Type B pancreatic cell (in vitro differentiated cells): ENCODE data around the gene FAAP100. TPM values are rescaled to one million over a fixed set of nuclear protein-coding genes. Genes with fewer than 3 reads are reported as not detected.

Source experiments
- DNase-seq: peaks from one replicate; pipeline ENCODE4 v3.0.0; 2021; ENCODE audit warnings: mixed read lengths; ENCODE audit not compliant: unreplicated experiment; ENCODE audit errors: extremely low spot score
- H3K27ac Mint-ChIP-seq: 2 replicates; pipeline ENCODE4 v1.8.0; 2021; ENCODE audit warnings: mild to moderate bottlenecking, mixed read lengths
- H3K27me3 Mint-ChIP-seq: 2 replicates; pipeline ENCODE4 v1.8.0; 2021; ENCODE audit warnings: mixed read lengths
- H3K36me3 Mint-ChIP-seq: 2 replicates; pipeline ENCODE4 v1.8.0; 2021; ENCODE audit warnings: mixed read lengths
- H3K4me1 Mint-ChIP-seq: one replicate; pipeline ENCODE4 v1.8.0; 2021; ENCODE audit warnings: mixed read lengths; ENCODE audit not compliant: unreplicated experiment
- H3K4me3 Mint-ChIP-seq: 2 replicates; pipeline ENCODE4 v1.8.0; 2021; ENCODE audit warnings: mild to moderate bottlenecking, mixed read lengths
- H3K9me3 Mint-ChIP-seq: 2 replicates; pipeline ENCODE4 v1.8.0; 2021; ENCODE audit warnings: mixed read lengths
- long read RNA-seq: library from polyadenylated mRNA; unstranded; transcript quantifications from one replicate; pipeline ENCODE4 v2.0.0, GENCODE V29; 2020
- total RNA-seq: library from RNA; stranded (reverse); gene quantifications from 2 replicates; pipeline ENCODE4 v1.2.1, GENCODE V29; 2021; ENCODE audit warnings: low replicate concordance
- TF ChIP-seq, protein P1 (sequence below): fragments of 200-600 bp; sonication (generic); conservative IDR thresholded peaks from 2 replicates; pipeline ENCODE4 v1.5.0; 2021; ENCODE audit warnings: antibody characterized with exemption, mild to moderate bottlenecking

The FAAP100 gene
- total RNA-seq, result 33.5 and 44.7 TPM in 2 replicates
- long read RNA-seq, transcript FAAP100-202 (5 exons, 2,996 nt), result major isoform, 6 of 10 reads
- long read RNA-seq, partial matches to known transcripts, result 2 of 10 reads
- long read RNA-seq, other reads (novel, unspliced or antisense), result 1 of 10 reads

- Mint-ChIP-seq H3K27ac (peak within 1 kb of the TSS; percentile 76), H3K4me3 (peak within 1 kb of the TSS; percentile 90), H3K4me1 (peaks cover 28% of the 10 kb centered on the region), H3K9me3 (no peaks in the 10 kb centered on the region), H3K27me3 (no peaks in the 10 kb centered on the region), H3K36me3 (peaks cover 12% of the 10 kb centered on the region)
- TF ChIP-seq, protein P1, sequence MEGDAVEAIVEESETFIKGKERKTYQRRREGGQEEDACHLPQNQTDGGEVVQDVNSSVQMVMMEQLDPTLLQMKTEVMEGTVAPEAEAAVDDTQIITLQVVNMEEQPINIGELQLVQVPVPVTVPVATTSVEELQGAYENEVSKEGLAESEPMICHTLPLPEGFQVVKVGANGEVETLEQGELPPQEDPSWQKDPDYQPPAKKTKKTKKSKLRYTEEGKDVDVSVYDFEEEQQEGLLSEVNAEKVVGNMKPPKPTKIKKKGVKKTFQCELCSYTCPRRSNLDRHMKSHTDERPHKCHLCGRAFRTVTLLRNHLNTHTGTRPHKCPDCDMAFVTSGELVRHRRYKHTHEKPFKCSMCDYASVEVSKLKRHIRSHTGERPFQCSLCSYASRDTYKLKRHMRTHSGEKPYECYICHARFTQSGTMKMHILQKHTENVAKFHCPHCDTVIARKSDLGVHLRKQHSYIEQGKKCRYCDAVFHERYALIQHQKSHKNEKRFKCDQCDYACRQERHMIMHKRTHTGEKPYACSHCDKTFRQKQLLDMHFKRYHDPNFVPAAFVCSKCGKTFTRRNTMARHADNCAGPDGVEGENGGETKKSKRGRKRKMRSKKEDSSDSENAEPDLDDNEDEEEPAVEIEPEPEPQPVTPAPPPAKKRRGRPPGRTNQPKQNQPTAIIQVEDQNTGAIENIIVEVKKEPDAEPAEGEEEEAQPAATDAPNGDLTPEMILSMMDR, result no peak
- peak; percentile 86 for DNase-seq
Observed at GRCh38 chr17:81552244-81553017, at the start of gene FAAP100. TSS of gene FAAP100 (minus strand) at chr17:81552353. CDS start at chr17:81552330, 23 bp downstream.

DNA sequence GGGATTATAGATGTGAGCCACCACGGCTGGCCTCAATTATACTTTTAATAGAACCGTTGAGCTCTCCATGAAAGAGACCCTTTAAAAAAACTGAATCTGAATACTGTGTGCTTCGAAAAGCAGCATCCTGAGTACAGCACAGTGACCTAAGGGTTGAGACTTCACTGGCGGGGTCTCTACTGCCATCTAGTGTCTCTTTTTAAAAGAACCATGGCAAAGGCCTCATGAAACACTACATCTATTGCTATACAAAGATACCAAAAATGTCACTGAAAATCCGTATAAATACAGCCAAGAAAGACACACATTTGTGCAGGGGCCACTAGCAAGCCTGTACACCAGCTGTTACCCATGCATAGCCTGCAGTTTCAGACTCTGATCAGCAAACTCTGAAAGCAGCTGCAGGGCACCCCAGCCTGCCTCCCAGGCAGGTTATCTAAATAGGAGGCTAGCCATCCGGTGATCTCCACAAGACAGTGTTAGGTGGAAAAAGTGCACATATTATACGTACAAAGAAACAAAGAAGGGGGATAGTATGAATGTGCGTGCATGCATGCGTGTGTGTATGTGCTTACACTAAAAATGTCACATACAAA is 49.5 kb upstream of the FAAP100 start:
- Mint-ChIP-seq H3K9me3 (no peaks in the 10 kb centered on the region), H3K4me3 (no peak overlapping the region), H3K36me3 (peaks cover 13% of the 10 kb centered on the region), H3K27me3 (no peaks in the 10 kb centered on the region), H3K27ac (peak overlapping the region; percentile 30), H3K4me1 (peaks cover 4% of the 10 kb centered on the region)
- DNase-seq, result no peak
- TF ChIP-seq, protein P1, result peak; percentile 88

- Mint-ChIP-seq H3K27me3 (no peaks in the 10 kb centered on the region), H3K4me3 (no peak overlapping the region), H3K36me3 (peaks cover 13% of the 10 kb centered on the region), H3K4me1 (peaks cover 4% of the 10 kb centered on the region), H3K27ac (peak overlapping the region; percentile 3), H3K9me3 (no peaks in the 10 kb centered on the region)
- DNase-seq, result no peak
- TF ChIP-seq, protein P1, result no peak
Observed at GRCh38 chr17:81599719-81600486, 47.8 kb upstream of the FAAP100 start.

DNA sequence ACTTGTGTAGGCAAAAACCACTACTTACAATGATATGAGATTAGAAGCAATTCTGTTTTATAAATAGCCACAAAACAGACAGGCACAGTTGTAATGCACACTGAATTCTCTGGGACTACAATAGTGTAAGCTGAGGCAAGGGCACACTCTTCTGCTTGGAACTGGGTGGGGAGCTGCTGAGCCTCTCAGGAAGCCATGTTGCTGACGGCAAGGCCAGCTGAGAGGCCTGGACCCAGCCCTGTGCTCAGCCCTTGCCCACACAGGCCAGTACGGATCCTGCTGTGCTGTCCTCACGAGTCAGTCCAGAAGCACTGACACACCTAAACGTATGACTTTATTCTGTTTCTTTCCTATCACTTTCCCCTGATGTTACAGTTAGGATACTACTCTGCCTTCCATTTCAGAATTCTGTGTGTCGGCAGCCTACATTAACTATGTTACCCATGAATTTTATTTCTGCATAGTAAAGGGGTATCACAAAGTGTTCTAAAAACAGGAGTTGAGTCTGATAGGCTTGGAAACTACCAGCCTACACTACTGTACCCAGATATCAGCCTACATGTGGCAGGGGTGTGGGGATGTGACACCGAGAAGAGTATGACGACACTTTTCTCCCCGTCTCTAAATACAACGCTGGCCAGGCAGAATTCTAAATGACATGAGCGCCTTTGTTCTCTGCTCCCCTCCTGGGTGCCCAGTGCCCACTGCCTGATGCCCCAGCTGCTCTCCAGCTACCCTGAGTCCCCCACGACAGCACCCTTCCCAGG is 41.1 kb upstream of the FAAP100 start:
- H3K4me3 Mint-ChIP-seq, result no peak overlapping the region
- H3K36me3 Mint-ChIP-seq, result peaks cover 18% of the 10 kb centered on the region
- no peaks in the 10 kb centered on the region for H3K27me3 Mint-ChIP-seq

More for the DNA sequence above, 41.1 kb upstream of the FAAP100 start:
- TF ChIP-seq, protein P1, result no peak
- Mint-ChIP-seq H3K4me1 (no peaks in the 10 kb centered on the region), H3K27ac (no peak overlapping the region), H3K9me3 (no peaks in the 10 kb centered on the region)
- no peak for DNase-seq
